ENCODE data around the gene WBP2. TPM values are rescaled to one million over a fixed set of nuclear protein-coding genes. Genes with fewer than 3 reads are reported as not detected.

Gene WBP2
- total and polyA plus RNA-seq, 2 of the 13 experiments (the other 11 are each of a cell fraction or from before 2014, with no cell fraction given), result 29.2 to 29.5 TPM

- TF ChIP-seq ZNF660 (CRISPR knock-in tag; IDR thresholded peaks at IDR 0.05; ENCODE audit: borderline replicate concordance, low read depth), result no peak
- no peak for TF ChIP-seq SP4 (CRISPR knock-in tag; IDR thresholded peaks at IDR 0.05)
- TF ChIP-seq ZMAT3 (CRISPR knock-in tag; conservative IDR thresholded peaks at IDR 0.05), result 0 out of 2 replicates have a peak, but pooled peaks have one; percentile 24
- no peak for TF ChIP-seq NFIB (CRISPR knock-in tag; IDR thresholded peaks at IDR 0.05; ENCODE audit: borderline replicate concordance)
- TF ChIP-seq DPF2 (CRISPR knock-in tag; IDR thresholded peaks at IDR 0.05; ENCODE audit: borderline replicate concordance, low read depth), result no peak
- TF ChIP-seq EZH2 (conservative IDR thresholded peaks at IDR 0.05; ENCODE audit: low read depth, low read length), result no peak
- peak; percentile 37 for TF ChIP-seq PHF5A (CRISPR knock-in tag; IDR thresholded peaks at IDR 0.05; ENCODE audit: low read depth, unreplicated experiment)
- TF ChIP-seq, protein P1, sequence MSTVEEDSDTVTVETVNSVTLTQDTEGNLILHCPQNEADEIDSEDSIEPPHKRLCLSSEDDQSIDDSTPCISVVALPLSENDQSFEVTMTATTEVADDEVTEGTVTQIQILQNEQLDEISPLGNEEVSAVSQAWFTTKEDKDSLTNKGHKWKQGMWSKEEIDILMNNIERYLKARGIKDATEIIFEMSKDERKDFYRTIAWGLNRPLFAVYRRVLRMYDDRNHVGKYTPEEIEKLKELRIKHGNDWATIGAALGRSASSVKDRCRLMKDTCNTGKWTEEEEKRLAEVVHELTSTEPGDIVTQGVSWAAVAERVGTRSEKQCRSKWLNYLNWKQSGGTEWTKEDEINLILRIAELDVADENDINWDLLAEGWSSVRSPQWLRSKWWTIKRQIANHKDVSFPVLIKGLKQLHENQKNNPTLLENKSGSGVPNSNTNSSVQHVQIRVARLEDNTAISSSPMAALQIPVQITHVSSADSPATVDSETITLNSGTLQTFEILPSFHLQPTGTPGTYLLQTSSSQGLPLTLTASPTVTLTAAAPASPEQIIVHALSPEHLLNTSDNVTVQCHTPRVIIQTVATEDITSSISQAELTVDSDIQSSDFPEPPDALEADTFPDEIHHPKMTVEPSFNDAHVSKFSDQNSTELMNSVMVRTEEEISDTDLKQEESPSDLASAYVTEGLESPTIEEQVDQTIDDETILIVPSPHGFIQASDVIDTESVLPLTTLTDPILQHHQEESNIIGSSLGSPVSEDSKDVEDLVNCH (CRISPR knock-in tag; IDR thresholded peaks at IDR 0.05), result no peak
- no peak for TF ChIP-seq KLF15 (CRISPR knock-in tag; IDR thresholded peaks at IDR 0.05; ENCODE audit: borderline replicate concordance)
- no peak for TF ChIP-seq ZBTB34 (CRISPR knock-in tag; IDR thresholded peaks at IDR 0.05)
- peak; percentile 64 for TF ChIP-seq SALL1 (CRISPR knock-in tag; IDR thresholded peaks at IDR 0.05)
- TF ChIP-seq, protein P2, sequence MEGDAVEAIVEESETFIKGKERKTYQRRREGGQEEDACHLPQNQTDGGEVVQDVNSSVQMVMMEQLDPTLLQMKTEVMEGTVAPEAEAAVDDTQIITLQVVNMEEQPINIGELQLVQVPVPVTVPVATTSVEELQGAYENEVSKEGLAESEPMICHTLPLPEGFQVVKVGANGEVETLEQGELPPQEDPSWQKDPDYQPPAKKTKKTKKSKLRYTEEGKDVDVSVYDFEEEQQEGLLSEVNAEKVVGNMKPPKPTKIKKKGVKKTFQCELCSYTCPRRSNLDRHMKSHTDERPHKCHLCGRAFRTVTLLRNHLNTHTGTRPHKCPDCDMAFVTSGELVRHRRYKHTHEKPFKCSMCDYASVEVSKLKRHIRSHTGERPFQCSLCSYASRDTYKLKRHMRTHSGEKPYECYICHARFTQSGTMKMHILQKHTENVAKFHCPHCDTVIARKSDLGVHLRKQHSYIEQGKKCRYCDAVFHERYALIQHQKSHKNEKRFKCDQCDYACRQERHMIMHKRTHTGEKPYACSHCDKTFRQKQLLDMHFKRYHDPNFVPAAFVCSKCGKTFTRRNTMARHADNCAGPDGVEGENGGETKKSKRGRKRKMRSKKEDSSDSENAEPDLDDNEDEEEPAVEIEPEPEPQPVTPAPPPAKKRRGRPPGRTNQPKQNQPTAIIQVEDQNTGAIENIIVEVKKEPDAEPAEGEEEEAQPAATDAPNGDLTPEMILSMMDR (CRISPR knock-in tag; IDR thresholded peaks at IDR 0.05), result peak; percentile 45
- no peak for TF ChIP-seq GTF3A (CRISPR knock-in tag; conservative IDR thresholded peaks at IDR 0.05)
- peak; percentile 50; the same call in 1 of the 2 replicates for TF ChIP-seq ZNF703 (CRISPR knock-in tag; IDR thresholded peaks at IDR 0.05; ENCODE audit: borderline replicate concordance)
- TF ChIP-seq ZNF414 (CRISPR knock-in tag; IDR thresholded peaks at IDR 0.05), result no peak
- TF ChIP-seq ZNF841 (CRISPR knock-in tag; IDR thresholded peaks at IDR 0.05; ENCODE audit: borderline replicate concordance), result no peak
- TF ChIP-seq E2F1 (CRISPR knock-in tag; IDR thresholded peaks at IDR 0.05), result no peak
- no peak for TF ChIP-seq ZNF569 (CRISPR knock-in tag; IDR thresholded peaks at IDR 0.05; ENCODE audit: borderline replicate concordance)
- TF ChIP-seq ZNF747 (CRISPR knock-in tag; IDR thresholded peaks at IDR 0.05; ENCODE audit: borderline replicate concordance), result no peak
These were observed 28.4 kb downstream of the WBP2 start (continued) for GRCh38 chr17:75826561-75827307.

All from HepG2 (cell line).